HPDE6-E6E7 (cell line): ENCODE data around the gene GMPPA.

Source experiments
- DNase-seq: peaks from one replicate; pipeline ENCODE4 v3.0.0; 2011; ENCODE audit warnings: missing footprints; ENCODE audit errors: extremely low spot score

The GMPPA gene

DNA sequence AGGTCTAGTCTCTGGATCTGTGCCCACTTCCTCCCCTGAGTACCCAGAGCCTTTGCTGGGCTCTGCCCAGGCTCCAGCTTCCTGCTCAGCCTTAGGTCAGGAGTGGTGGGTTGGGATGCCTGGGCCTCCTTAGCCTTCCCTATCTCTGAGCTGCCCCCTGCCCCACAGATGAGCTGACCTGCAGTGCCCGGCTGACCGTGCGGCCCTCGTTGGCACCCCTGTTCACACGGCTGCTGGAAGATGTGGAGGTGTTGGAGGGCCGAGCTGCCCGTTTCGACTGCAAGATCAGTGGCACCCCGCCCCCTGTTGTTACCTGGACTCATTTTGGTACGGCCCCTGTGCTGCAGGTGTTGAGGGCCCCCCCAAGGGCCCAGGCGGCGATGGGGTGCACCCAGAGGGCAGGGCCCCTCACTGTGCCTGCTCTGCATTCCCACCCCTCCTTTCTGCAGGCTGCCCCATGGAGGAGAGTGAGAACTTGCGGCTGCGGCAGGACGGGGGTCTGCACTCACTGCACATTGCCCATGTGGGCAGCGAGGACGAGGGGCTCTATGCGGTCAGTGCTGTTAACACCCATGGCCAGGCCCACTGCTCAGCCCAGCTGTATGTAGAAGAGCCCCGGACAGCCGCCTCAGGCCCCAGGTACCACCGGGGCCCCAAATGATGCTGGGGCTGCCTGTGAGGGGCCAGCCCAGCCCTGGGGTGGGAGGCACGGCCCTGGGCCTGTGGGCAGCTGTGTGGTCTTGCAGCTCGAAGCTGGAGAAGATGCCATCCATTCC, 30.1 kb upstream of the GMPPA start:
- no peak for DNase-seq

GRCh38 chr2:219469186-219469724, 29.4 kb upstream of the GMPPA start:
- DNase-seq = peak; percentile 82

- DNase-seq = no peak
These were observed 28.3 kb upstream of the GMPPA start for GRCh38 chr2:219470429-219470828.

GRCh38 chr2:219471476-219472371, 27.0 kb upstream of the GMPPA start:
- no peak for DNase-seq

- DNase-seq = no peak
These were observed 26.0 kb upstream of the GMPPA start for GRCh38 chr2:219472629-219473187.

GRCh38 chr2:219473511-219473910, 25.2 kb upstream of the GMPPA start:
- no peak for DNase-seq

DNA sequence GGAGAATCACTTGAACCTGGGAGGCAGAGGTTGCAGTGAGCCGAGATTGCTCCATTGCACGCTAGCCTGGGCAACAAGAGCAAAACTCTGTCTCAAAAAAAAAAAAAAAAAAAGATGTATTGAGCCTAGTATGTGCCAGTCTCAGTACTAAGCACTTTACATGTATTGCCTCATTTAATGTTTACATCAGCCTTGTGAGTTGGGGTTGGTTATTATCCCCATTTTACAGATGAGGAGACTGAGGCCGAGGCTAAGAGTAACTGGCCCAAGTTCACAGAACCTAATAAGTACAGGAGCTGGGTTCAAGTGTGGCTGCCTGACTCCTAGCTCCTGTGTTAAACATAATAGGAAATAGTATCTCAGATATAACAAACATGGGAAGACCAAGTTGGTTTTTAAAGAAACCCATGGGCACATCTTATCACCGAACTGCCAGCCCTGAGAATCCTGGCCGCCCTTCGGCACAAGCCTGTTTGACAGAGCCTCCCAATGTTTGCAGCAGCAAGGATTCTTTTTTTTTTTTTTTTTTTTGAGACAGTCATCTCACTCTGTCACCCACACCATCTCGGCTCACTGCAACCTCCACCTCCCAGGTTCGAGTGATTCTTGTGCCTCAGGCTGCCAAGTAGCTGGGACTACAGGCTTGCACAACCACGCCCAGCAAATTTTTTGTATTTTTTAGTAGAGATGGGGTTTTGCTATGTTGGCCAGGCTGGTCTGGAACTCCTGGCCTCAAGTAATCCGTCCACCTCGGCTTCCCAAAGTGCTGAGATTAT, 24.2 kb upstream of the GMPPA start:
- DNase-seq = no peak

DNA sequence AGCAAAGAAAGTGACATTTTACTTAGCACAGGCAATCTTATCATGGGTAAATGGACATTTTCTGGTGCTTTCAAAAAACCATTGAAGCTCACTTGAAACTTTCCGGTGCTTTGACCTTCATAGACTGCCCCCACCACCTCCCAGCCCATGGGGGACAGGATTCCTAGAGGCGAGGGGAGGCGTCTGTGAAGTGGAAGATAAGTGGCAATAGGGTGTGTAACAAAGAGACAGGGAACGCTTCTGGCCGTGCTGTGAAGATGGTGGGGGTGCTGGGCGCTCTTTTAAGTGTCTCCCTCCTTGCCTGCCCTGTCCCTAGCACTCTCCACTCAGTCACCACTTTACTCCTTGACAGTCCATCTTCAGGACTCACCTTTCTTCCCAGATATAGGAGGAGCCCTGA, 23.4 kb upstream of the GMPPA start:
- DNase-seq = no peak

DNA sequence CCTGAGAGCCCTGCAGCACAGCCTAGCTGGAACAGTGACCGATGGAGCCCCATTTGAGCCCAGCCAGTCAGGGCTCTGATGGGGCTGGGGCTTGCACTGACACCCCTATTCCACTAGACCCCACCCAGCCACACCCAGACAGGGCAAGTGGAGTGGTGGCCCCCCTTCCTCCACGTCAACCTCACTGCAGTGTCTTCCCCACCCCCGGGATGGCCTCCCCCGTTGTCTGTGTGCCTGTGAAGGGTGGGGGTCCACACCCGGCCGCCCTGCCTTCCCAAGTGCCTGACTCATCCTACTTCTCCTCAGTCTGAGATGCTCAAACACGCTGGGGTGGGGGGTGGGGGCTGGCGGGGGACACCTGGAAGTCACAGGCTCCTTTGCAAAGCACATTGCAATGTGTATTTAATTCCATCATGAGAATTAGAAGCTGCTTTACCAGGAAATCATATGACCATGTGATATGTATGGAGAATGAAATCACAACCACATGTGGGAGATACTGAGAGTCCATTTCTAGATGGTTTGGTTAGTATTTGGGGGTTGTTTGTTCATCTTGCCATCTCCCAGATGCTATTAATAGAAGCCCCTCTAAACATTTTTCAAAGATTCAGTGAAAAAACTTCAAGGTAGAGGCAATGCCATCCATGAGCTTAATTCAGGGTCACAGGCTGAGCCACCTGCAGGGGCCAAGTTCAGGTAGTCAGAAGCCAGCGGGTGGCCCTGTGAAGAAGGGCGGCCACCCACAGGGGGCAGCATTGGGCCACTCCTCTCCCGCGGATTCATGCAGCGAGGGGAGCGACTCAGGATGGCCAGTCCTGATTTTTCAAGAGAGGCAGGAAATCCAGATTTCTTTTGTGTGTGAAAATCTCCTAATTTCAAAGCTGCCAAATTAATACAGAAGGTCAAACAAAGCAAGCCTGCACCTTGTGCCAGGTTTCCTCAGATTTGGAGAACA, 22.7 kb upstream of the GMPPA start:
- DNase-seq = peak; percentile 49

DNA sequence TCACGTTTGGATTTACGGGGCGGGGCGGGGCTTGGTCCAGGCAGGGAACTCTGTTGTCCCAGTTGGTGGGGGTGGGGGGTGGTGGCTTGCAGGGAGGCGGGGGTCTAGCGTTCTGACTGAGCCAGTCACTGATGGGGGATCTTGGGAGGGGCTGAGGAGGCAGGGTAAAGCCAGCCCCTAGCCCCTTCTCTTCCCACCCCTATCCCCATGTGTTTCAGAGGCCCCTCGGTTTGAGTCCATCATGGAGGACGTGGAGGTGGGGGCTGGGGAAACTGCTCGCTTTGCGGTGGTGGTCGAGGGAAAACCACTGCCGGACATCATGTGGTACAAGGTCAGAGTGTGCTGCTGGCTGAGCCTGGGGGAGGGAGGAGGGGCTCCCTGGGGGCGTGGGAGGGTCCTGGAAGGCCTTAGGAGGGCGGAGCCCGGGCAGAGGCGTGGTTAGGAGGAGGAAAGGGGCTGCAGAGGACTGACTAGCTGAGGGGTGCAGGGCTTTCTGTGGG, 22.0 kb upstream of the GMPPA start:
- DNase-seq = no peak

GRCh38 chr2:219477179-219477578, 21.5 kb upstream of the GMPPA start:
- no peak for DNase-seq

DNA sequence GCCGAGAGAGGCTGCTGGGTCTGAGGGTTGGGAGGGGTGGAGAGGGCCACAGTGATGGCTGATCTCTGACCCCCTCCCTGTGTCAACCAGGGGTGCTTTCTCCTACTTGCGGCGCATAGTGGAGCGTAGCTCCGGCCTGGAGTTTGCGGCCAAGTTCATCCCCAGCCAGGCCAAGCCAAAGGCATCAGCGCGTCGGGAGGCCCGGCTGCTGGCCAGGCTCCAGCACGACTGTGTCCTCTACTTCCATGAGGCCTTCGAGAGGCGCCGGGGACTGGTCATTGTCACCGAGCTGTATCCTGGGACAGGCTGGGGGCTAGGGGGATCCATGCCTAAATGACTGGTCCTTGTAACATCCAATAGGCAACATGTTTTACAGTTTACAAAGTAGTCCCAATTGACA, 20.9 kb upstream of the GMPPA start:
- no peak for DNase-seq

DNA sequence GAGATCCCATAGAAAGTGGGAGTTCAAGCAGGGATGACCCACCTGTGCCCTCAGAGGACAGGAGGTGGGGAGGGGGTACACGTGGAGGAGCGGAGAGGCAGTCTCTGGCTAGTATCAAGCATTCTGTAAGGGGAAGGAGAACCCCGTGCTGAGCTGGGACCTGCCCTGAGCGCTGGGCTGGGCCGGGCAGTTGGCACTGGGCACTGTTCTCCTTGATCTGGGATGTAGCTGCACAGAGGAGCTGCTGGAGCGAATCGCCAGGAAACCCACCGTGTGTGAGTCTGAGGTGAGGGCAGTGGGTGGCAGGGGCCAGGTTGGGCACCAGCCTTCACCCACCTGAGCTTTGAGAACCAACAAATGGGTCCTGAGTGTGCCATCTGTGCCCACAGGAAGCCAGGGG, 19.8 kb upstream of the GMPPA start:
- no peak for DNase-seq

DNA sequence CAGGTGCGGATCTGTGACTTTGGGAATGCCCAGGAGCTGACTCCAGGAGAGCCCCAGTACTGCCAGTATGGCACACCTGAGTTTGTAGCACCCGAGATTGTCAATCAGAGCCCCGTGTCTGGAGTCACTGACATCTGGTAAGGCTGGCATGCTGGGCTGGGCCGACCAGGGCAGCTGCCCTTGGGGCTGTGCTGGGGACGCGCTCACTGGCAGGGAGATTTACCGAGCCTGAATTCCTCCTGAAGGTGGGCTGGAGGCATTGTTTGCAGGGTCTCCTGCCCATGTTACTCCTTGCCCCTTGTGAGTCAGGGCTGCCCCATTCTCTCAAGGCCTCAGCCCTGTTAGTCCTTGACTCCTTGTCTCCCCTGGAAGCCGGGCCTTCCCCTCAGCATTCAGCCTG, 18.7 kb upstream of the GMPPA start:
- no peak for DNase-seq

GRCh38 chr2:219482674-219483405, 15.9 kb upstream of the GMPPA start:
- no peak for DNase-seq

- DNase-seq = no peak
These were observed 15.0 kb upstream of the GMPPA start for GRCh38 chr2:219483451-219484342.

DNA sequence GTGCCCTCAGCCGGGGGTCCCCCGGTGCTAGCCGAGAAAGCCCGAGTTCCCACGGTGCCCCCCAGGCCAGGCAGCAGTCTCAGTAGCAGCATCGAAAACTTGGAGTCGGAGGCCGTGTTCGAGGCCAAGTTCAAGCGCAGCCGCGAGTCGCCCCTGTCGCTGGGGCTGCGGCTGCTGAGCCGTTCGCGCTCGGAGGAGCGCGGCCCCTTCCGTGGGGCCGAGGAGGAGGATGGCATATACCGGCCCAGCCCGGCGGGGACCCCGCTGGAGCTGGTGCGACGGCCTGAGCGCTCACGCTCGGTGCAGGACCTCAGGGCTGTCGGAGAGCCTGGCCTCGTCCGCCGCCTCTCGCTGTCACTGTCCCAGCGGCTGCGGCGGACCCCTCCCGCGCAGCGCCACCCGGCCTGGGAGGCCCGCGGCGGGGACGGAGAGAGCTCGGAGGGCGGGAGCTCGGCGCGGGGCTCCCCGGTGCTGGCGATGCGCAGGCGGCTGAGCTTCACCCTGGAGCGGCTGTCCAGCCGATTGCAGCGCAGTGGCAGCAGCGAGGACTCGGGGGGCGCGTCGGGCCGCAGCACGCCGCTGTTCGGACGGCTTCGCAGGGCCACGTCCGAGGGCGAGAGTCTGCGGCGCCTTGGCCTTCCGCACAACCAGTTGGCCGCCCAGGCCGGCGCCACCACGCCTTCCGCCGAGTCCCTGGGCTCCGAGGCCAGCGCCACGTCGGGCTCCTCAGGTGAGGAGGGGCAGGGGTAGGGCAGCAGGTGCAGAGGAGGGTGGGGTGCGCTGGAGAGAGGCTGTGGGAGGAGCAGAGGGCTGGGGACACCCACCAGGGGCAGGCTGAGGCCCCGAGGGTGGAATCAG, 14.1 kb upstream of the GMPPA start:
- DNase-seq = no peak

GRCh38 chr2:219485201-219485580, 13.5 kb upstream of the GMPPA start:
- DNase-seq = no peak
